ENCODE data around the gene ZNF326. TPM values are rescaled to one million over a fixed set of nuclear protein-coding genes. Genes with fewer than 3 reads are reported as not detected.

The ZNF326 gene
- total and polyA plus RNA-seq, 2 of the 8 experiments (the other 6 are each of a cell fraction or from before 2014, with no cell fraction given) = 12.2 to 30.6 TPM

DNA sequence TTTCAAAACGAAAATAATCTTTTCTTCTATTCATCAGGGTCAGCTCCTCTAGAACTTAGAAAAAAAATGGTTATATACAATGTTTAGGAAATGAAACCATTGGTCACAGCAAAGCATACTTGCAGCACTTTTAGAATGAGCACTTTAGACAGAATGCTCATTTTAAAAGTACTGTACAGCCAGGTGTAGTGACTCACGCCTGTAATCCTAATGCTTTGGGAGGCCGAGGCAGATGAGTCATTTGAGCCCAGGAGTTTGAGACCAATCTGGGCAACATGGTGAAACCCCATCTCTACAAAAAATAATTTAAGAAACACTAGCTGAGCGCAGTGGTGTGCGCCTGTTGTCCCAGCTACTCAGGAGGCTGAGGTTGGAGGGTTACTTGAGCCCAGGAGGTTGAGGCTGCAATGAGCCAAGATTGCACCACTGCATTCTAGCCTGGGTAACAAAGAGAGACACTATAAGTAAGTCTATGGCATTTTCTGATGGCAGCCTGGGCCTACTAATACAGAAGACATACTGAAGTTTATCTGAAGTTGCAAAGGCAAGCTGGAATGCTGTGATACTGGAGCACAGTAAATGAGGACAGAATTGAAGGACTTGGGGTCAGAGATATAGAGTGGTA lies 48.9 kb upstream of the ZNF326 start (continued):
- TF ChIP-seq, protein P1, sequence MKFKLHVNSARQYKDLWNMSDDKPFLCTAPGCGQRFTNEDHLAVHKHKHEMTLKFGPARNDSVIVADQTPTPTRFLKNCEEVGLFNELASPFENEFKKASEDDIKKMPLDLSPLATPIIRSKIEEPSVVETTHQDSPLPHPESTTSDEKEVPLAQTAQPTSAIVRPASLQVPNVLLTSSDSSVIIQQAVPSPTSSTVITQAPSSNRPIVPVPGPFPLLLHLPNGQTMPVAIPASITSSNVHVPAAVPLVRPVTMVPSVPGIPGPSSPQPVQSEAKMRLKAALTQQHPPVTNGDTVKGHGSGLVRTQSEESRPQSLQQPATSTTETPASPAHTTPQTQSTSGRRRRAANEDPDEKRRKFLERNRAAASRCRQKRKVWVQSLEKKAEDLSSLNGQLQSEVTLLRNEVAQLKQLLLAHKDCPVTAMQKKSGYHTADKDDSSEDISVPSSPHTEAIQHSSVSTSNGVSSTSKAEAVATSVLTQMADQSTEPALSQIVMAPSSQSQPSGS (IDR thresholded peaks at IDR 0.05; ENCODE audit: low read length) = no peak
- TF ChIP-seq MAFK (IDR thresholded peaks at IDR 0.05; ENCODE audit: low read depth, low read length) (no peak), EP300 (IDR thresholded peaks at IDR 0.05; ENCODE audit: borderline replicate concordance in 1 of 2, low read depth in 2 of 2, low read length in 2 of 2) (no peak), PHF8 (conservative IDR thresholded peaks at IDR 0.05; ENCODE audit: low read depth, low read length) (no peak)

Data from H1 (cell line).